Measurements from ENCODE around the gene GNAT1.

The GNAT1 gene

DNA sequence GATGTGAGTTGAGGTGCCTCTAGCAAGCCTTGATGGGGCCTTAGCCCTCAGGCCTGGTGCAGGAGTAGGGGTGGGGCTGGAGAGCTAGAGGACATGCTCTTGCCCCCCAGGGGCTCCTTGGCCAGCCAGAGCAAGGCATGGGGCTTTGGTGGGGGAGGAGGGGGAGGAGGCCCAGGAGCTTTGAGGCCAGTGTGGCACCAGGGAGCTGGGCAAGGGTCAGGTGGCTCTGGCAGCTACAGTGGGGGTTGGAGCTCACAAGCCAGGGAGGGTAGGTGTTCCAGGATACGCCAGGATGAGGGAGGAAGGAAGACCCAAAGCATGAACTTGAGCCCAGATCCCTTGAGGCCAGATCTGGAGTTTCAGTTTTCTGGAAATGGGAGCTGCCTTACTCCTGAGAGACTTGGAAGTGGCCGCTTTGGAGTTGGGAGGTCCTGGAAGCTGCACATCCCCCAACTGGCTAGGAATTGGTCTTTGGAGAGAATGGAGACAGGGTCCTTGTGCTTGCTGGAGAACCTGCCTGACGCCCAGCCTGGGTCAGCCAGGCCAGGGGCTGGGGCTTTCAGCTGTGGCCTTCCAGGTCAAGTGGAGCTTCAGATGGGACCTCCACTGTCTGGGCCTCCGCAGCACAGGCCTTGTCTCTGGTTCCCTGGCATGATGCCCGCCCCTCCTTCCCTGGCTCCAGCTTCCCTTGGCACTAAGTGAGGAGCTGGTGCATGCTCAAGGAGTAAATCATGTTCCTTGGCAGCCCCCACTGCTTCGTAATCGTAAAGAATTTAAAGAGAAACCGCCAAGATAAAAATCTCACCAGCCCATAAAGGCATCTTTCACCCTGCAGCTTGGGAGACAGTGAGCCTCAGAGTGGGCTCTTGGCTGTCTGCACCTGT is 27.6 kb upstream of the GNAT1 start:
- DNase-seq = no peak

DNA sequence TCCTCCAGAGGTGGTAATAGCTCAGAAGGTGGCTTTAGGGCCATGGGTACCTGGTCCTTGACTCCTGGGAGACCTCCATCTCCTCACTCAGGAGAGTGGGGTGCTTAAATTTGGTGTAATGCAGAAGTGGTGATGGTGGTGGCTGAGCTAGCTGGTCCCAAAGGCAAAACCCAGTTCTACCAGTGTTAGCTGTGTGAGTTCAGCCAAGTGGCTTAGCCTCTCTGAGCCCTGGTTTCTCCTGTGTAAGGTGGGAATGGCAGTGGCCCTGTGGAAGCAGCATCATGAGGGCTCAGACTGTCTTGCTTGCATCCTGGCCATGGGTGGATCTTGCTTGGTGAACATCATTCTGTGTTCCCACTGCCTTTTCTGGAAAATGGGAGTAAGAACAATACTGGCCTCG is 26.9 kb upstream of the GNAT1 start:
- no peak for DNase-seq

DNA sequence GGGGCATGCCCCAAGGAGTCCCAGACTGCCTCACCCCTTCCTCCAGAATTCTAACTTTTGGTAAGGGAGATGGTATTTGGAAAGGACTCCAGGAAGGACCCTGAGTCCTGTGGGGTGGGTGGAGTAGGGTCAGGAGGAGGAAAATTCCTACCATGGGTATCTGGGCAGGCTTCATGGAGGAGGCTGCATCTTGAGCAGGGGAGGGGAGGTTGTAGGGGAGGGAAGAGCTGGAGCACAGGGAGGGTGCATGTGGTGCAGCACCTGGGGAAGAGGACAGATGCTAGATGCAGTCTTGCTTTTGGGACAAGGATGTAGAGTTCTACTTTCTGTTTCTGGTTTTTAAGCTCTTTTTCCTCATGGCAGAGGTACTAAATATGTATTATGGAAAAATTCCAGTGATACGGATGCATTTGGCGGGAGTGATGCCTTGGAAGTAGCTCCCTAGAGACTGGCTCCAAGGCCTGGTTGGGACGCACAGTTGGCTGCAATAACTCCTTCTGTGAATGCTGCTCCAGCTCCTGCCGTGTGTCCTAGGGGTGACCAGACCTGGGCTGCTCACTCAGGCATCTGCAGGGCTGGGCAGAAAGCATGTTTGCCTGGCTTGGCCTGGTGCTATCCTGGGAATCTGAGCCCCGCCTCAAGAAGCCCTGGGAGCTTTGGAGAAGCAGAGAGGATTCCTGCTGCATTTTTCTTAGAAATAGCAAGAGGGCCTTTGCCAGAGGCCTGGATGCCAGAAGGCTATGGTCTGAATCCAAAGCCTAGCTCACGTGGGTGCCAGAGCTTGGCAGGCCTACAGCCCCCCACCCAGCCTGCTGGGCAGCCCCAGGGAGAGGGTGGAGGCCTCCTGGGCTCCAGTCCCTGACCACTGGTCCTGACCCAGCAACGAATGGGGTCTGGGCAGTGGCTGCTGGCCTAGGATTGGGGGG is 26.2 kb upstream of the GNAT1 start:
- no peak for DNase-seq

DNA sequence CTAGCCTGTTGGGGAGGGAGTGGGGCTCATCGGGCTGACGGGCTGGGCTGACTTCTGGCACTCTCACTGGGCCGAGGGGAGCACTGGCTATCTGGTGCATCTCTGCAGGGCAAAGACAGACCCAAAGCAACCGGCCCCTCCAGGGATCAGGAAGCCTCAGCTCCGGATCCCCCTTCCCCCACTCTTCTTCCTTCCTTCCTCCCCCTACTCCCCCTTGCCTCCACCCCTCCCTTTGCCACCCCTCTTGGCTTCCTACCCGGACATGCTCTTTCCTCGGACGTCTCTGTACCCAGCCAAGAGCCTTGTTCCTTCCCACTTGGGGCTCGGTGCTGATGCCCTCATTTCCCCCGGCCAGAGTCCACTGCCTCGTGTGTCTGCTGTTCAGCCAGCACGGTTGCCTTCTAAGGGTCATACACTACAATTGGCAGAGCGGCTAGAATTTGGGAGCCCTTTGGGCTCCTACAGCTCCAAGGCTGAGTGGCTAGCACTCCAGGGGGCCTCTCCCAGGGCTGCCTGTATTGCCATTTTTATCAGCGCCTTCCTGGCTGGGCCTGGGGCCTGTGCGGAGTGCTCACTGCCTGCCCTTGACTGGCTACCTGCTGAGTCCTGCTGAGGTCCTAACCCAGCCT is 25.4 kb upstream of the GNAT1 start:
- no peak for DNase-seq

DNA sequence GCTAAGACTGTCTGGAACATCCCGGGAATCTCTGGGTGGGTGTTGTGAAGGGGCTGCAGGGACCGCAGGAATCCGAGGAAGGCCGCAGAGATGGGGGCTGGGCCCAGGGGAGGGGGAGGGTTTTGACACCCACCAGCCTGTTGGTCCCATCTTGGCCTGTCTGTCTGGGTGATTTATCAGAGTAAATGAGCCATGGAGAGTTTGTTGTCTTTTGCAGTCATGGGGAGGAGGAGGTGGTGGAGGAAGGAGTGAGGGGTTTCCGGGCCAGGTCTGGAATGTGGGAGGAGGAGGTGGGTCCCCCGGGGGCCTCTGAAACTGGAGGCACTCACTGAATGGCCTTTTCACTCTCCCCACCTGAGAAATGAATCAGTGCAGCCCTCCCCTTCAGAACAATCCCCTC is 24.8 kb upstream of the GNAT1 start:
- no peak for DNase-seq

DNA sequence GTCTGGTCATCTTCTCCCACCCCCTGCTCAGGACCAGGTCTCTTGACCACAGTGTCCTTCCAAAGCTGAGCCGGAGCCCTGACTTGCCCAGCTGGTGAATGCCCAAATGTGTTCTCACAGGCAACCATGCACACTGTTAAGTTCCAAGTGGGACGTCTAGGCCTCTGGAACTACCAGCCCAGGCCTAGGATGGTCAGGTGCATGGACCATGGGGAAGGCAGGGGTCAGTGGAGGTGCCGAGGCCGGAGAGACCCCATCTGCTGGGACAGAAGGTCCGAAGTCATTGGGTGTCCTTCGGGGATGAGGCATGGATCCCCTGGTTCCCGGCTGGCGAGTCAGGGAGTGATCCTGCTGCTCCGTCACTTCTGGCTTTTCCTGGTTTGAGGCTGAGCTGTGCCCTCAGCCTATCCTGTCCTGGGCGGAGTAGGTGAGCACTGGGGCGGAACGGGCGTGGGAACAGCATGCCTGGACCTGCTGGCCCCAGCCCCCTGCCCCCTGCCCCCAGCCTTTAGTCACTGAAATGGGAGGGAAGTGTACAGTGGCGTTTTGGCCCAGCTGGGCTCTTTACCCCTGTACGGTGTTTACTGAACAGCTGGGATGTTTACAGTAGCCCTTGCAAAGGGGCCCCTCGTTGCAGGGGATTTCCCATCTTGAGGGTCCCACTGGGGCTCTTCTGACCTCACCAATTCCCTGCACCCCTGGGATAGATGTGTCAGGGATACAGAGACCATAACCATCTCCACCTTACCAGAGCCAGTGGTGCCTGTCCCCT is 24.2 kb upstream of the GNAT1 start:
- no peak for DNase-seq

DNA sequence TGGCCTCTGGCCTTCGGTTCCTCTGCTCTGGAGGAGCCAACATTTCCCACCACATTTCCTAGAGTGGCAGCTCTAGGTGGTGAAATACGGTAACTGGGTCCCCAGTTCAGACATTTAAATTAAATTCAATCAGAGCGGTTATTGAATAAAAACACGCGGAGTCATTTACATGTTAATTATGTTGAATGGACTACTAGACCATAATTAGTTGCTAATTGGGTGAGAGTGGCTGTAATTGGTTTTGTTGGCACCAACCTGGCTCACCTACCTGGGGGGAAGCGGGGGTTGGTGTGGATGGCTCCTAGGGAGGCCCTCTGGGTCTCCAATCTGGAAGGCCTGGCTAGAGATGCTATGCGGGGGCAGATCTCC is 23.6 kb upstream of the GNAT1 start:
- DNase-seq = no peak

DNA sequence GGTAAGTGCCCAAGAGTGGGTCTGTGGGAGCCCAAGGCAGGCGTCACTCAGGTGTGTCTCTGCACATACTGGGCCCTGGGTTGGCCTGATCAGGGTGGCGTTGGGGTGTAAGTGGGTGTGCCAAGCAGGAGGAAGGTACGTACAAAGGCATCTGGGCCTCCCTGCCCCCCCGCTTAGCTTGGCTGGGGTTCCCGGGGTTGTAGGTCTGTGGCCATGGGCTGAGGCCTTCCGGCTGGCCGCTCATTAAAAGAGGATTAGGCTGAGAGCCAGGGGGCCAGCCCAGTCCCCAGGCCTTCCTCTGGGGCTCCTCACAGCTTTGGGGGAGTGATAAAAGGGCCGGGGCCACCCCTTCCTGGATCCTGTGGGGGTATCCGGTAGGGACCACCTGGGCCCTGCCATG is 23.0 kb upstream of the GNAT1 start:
- no peak for DNase-seq

DNA sequence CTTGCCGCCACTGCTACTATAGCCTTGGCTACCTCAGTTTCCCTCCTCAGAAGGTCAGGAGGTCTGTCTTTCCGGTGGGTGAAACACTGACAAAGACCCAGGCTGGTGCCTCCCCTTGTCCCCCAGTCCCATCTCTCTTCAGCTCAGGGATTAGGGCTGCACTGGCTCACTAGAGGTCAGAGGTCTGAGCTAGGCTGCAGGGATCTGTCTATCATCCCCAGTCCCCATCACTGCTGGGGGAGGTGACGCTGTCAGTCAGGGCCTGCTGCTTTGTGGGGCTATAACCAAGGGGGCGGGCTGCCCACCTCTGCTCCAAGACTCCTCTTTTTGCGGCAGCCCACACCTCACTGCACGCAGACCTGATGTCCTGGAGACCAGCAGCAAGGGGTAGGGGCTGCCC is 22.6 kb upstream of the GNAT1 start:
- DNase-seq = no peak

DNA sequence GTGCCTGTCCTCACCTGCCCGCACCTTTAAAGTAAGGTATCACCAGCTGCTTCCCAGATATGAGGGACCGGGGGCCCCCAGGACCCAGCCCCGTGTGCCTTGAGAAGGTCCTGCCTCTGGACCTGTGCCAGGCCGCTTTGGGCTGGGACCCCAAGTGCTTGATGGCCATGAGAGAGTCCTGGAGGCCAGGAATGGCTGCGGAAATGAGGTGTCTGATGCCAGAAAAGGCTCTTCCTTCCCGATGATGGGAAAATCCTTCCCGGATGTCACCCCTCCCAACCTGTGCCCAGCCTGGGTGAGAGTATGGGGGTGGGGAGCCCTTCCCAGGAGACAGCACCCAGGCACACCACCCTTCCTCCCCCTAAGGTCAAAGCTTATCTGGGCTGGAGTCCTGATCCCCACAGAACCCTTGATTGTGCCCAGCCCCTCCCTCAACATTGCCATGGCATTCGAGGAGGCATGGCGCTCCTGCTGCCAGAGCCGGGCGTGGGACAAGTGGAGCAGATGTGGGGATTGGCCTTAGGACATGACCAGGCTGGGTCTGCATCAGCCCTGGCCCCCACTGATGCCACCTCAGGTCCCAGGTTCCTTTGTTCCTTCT is 22.1 kb upstream of the GNAT1 start:
- no peak for DNase-seq

DNA sequence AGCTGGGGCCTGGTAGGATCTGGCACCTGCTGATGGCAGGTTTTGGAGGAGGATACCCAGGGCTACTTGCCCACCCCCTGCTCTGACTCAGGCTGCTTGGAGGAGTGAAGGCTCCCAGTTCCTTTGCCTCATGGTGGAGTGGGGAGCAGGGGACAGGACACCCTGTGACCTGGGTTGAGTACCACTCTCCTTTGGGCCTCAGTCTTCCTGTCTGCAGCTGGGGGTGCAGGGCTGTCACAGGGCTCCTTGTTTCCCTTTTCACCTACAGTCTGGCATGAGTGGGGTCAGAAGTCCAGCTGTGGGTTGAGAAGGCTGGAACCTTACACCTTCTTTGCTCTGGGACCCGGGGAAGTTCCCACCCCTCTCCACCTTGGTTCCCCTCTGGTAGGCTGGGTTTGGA is 21.6 kb upstream of the GNAT1 start:
- no peak for DNase-seq

DNA sequence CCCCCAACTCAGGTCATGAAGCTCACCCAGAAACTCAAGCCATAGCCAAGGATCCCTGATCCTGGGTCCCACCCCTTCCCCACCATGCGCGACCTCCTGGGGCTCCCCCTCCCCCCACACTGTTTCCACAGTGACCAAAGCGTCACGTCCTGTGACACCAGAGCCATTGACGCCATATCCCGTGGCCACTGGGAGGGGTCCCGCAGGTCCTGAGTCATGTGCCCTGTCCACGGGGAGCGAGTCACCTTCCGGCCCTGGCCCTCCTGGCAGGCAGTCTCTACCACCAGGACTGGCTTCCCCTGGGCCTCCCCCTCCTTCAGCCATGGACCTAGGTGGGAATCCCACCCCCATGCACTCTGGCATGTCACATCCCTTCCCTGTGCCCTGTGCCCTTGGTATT is 20.7 kb upstream of the GNAT1 start:
- DNase-seq = no peak

DNA sequence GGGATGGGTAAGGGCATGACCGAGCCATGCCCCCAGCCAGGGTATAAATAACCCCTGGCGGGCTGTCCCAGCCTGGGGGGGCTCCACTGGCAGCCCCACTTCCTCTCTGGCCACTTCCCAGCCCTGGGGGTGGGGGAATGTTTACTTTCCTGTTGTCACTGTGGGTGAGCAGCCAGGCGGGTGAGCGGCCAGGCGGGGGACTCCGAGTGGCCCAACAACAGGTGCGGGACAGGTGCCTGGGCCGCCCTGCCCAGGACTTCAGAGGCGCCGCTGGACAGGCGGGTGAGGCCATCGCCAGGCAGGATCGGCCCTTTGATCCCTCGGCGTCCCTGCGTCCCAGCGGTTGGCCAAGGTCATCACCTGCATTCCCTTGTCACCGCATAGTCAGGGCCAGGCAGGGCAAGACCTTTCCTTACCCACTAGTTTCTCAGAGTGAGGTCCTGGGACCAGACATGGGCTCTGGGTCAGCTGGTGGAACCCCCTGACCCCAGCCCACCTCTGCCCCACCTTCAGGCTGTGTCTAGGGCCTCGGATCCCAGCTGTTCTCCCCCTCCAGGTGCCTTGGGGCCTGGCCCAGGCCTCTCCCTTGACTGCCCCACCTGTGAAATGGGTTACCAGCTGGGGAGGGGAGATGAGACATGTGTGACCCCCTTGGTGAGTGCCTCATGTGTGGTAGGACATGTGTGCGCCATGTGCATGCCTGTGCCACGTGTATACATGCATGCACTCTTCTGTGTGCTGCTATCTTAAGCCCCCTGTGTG is 19.7 kb upstream of the GNAT1 start:
- no peak for DNase-seq

DNA sequence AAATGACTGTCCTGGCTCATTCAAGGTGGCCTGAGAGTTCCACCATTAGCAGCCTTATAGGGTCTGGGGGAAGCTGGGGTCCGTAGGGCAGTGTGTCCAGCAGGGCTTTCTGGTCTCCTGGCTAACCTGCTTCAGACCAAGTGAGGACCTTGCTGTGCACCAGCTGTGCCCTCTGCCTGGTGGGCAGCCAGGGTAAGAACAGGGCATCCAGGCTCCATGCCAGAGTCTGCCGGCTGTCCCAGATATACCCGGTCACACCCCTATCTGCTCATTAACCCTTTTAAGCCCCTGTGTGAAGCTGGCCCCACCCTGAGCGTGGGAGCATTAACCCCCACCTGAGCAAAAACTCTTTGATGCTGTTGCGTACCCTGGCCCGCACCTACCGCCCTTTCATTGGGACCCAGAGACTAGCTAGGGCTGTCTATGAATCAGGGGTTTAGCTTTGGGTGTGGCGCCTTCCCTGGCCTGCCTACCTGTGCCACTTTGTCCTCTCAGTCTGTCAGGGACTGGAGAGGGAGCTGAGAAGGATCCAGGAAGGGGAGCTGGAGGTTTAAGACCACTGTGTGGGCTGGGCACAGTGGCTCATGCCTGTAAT is 18.7 kb upstream of the GNAT1 start:
- DNase-seq = no peak

DNA sequence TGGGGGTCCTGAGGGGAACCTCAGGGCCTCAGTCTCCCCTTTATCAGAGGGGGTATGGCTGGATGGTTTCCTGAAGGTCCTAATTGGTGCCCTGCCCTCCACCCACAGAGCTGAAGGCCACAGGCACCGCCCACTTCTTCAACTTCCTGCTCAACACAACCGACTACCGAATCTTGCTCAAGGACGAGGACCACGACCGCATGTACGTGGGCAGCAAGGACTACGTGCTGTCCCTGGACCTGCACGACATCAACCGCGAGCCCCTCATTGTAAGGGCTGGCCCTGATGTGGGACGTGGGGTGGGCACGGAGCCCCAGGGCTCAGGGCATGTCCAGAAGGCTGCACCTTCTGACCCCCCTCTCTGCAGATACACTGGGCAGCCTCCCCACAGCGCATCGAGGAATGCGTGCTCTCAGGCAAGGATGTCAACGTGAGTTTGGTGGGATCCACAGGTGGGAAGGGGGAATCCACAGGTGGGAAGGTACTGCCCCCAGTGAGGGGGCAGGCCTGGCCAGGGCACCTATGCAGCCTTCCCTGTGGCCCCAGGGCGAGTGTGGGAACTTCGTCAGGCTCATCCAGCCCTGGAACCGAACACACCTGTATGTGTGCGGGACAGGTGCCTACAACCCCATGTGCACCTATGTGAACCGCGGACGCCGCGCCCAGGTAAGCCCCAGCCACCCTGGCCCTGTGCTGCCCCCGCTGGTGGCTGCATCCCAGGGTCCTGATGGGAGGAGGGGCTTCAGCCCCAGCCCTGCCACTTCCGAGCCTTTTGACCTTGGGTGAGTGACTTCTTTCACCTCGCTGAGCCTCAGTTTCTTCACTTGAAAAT is 17.5 kb upstream of the GNAT1 start:
- no peak for DNase-seq

DNA sequence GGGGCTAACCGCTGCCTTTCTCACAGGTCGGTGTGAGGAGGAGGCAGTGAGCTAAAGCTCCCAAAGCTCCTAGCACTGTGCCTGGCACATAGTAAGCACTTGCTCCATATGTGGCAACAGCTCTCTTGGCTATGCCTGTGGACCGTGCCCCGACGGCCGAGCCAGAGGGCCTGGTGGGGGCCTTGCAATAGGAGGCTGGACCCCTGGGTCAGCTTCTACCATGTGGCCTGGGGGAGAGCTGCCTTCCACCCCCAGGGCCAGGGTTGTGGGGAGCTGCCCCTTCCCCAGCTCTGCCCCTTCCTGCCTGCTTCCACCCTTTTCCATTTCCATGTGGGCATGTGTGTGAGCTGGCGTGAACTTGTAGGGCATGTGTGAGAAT is 16.9 kb upstream of the GNAT1 start:
- no peak for DNase-seq

DNA sequence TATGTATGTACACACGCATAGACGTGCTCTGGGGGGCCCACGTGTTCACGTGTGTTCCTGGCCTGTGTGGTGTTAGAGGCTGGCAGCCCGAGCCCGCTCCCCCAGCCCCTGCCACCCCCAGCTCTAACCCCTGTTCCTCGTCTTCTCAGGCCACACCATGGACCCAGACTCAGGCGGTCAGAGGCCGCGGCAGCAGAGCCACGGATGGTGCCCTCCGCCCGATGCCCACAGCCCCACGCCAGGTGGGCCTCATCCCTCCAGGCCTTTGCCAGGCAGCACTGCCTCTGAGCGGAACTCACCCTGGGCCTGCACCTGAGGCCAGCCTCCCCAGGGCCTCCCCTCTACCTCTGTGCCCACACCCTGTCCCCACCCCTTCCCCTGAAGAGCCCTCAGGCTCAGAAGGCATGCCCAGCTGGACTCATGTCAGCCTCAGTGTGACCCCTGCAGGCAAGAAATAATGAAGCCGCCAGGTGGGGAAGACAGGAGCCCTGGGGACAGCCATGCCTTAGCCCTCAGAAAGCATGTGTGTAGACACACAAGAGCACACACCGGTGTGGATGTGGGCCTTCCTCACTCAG is 16.4 kb upstream of the GNAT1 start:
- no peak for DNase-seq

DNA sequence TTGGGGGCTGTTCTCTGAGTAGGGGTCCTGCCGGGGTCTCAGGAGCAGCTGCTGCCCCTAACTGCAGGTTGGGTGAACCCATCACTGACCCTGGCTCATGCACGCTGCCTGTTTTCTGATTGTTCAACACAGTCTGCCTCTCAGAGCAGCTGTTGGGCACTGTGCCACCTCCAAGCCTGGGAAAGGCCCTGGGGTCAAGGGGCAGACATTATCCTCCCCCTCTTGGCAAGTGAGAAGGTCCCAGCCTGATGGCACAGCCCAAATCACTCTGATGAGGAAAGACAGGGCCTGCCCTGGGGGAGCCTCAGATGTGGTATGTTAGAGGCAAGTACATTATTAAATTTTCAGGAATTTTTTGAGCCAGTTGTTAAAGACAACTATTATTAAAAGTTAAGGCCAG is 14.1 kb upstream of the GNAT1 start:
- DNase-seq = no peak

DNA sequence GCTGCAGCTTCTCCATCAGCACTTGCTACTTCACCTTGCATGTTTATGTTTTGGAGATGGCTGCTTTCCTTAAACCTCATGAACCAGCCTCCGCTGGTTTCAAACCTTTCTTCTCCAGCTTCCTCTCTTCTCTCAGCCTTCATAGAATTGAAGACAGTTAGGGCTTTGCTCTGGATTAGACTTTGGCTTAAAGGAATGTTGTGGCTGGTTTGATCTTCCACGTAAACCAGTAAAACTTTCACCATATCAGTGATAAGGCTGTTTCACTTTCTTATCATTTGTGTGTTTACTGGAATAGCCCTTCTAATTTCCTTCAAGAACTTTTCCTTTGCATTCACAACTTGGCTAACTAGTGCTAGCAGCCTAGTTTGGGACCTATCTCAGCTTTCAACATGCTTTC is 11.7 kb upstream of the GNAT1 start:
- no peak for DNase-seq

DNA sequence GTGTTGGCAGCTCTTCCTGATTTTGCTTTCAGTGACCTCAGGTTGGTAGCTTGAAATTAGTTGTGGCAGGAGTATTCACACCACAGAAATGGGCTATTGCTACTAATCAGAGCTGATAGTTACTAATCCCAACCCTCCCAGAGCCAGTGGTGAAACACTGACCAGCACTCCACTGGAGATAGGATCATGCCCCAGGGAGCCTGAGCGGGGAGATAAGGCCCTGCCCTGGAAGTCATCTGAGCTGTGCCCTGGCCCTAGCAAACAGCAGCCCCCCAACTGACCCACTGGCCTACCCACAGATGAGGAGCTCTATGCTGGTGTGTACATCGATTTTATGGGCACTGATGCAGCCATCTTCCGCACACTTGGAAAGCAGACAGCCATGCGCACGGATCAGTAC is 9.4 kb upstream of the GNAT1 start:
- DNase-seq = no peak

All from activated CD4-positive, alpha-beta T cell treated with anti-CD3 and anti-CD28 coated beads, Interleukin-2, amount 50 U/mL, for 48 hours (primary cell).